CD4-positive, alpha-beta T cell (primary cell): ENCODE results near the gene MLLT3. TPM values are rescaled to one million over a fixed set of nuclear protein-coding genes. Genes with fewer than 3 reads are reported as not detected.
A peak's percentile ranks its signal among the peaks of the same experiment; 100 is the strongest.

ENCODE experiments used
- ATAC-seq: fragments of 200-7000 bp; cut with Tn5 transposase; one replicate; pipeline ENCODE4 v1.10.0; 2022; ENCODE audit warnings: mild to moderate bottlenecking; ENCODE audit not compliant: poor library complexity
- CTCF ChIA-PET: fragments of 350-600 bp; sonication (Branson Sonifier 250); formaldehyde crosslinking; loops from one replicate; lab custom pipeline; 2021; ENCODE audit warnings: antibody characterized with exemption, inconsistent platforms; lab: Charles Lee
- POLR2A ChIA-PET: fragments of 350-600 bp; sonication (Branson Sonifier 250); formaldehyde crosslinking; loops from one replicate; lab custom pipeline; 2021; ENCODE audit warnings: antibody characterized with exemption, inconsistent platforms; lab: Charles Lee
- DNase-seq, 14 experiments: peaks; one replicate each; pipeline ENCODE4 v3.0.0-alpha.2; 2013 to 2020; ENCODE audit warnings: mixed read lengths in 2 of 14
- H3K27ac ChIP-seq, 2 donors: one replicate each; pipeline versions ENCODE4 v1.5.1 to v1.7.0; 2013; ENCODE audit warnings: low read length in 2 of 2, low read depth in 1 of 2, mild to moderate bottlenecking in 1 of 2
- H3K27me3 ChIP-seq, 2 experiments: 1 replicate in 1 of 2; 2 replicates in 1 of 2; pipeline versions ENCODE4 v1.6.1 to v1.7.0; 2013; ENCODE audit warnings: low read length in 2 of 2, control low read depth in 1 of 2, mild to moderate bottlenecking in 1 of 2, moderate library complexity in 1 of 2; ENCODE audit not compliant: insufficient read depth in 2 of 2, control insufficient read depth in 1 of 2
- H3K36me3 ChIP-seq: one replicate; pipeline ENCODE4 v1.6.1; 2013; ENCODE audit warnings: low read length, control low read depth; ENCODE audit not compliant: insufficient read depth
- H3K4me1 ChIP-seq: one replicate; pipeline ENCODE4 v1.6.1; 2013; ENCODE audit warnings: low read length, control low read depth; ENCODE audit not compliant: insufficient read depth
- H3K4me3 ChIP-seq: one replicate; pipeline ENCODE4 v1.5.1; 2013; ENCODE audit warnings: mild to moderate bottlenecking, low read length, moderate library complexity
- H3K9me3 ChIP-seq, 2 experiments: 1 replicate in 1 of 2; 2 replicates in 1 of 2; pipeline versions ENCODE4 v1.6.1 to v1.7.0; 2013; ENCODE audit warnings: low read length in 2 of 2, mild to moderate bottlenecking in 2 of 2, control low read depth in 1 of 2, moderate library complexity in 1 of 2; ENCODE audit not compliant: control insufficient read depth in 1 of 2, insufficient read depth in 1 of 2
- H3K27ac Mint-ChIP-seq: one replicate; pipeline ENCODE4 v1.8.0; 2020; ENCODE audit warnings: mixed read lengths
- H3K27me3 Mint-ChIP-seq: one replicate; pipeline ENCODE4 v1.8.0; 2021; ENCODE audit warnings: mixed read lengths
- H3K36me3 Mint-ChIP-seq: one replicate; pipeline ENCODE4 v1.8.0; 2021; ENCODE audit warnings: low read depth, mixed read lengths
- H3K4me1 Mint-ChIP-seq: one replicate; pipeline ENCODE4 v1.8.0; 2021; ENCODE audit warnings: low read depth, mixed read lengths
- H3K4me3 Mint-ChIP-seq: one replicate; pipeline ENCODE4 v1.8.0; 2020; ENCODE audit warnings: mild to moderate bottlenecking, mixed read lengths
- H3K9me3 Mint-ChIP-seq: one replicate; pipeline ENCODE4 v1.8.0; 2020; ENCODE audit warnings: mixed read lengths
- intact Hi-C, 2 experiments: fragments of 100-400 bp; cut with DNase I in 1 of 2; cut with micrococcal nuclease in 1 of 2; formaldehyde crosslinking; loops; one replicate each; pipeline versions ENCODE4 v1.15.1 to v1.9.0; 2023 to 2025; cut with DNase I, micrococcal nuclease
- total RNA-seq, 174 experiments: library from RNA in 2 of 174; stranded (reverse) in 2 of 174; gene quantifications; one replicate each; pipeline ENCODE4 v1.2.3 and lab custom pipeline; 2021 to 2026
- TF ChIP-seq, protein P1 (sequence below): fragments of 200-600 bp; IDR thresholded peaks from one replicate; pipeline ENCODE4 v1.8.0; 2022; ENCODE audit warnings: antibody characterized with exemption, mild to moderate bottlenecking

The MLLT3 gene
- total RNA-seq, 2 experiments from 2014 or later: 59.2 to 60.6 TPM

- Histone ChIP-seq H3K27ac (no peak overlapping the region), H3K36me3 (no peaks in the 10 kb centered on the region), H3K9me3 (no peaks in the 10 kb centered on the region), H3K4me1 (peaks cover 6% of the 10 kb centered on the region), H3K27me3 (no peaks in the 10 kb centered on the region), H3K4me3 (no peak overlapping the region)
- intact Hi-C loops: loop anchor here in 1 of 2 experiments (5.0 kb wide), 1 partner anchor 37 kb away; no protein-coding TSS in a partner anchor
- DNase-seq: no peak
- Mint-ChIP-seq H3K27me3 (no peaks in the 10 kb centered on the region), H3K27ac (no peak overlapping the region), H3K4me3 (no peak overlapping the region), H3K9me3 (no peaks in the 10 kb centered on the region), H3K36me3 (no peaks in the 10 kb centered on the region), H3K4me1 (peaks cover 96% of the 10 kb centered on the region)
- POLR2A ChIA-PET: no interaction called here
- ATAC-seq: no peak
- CTCF ChIA-PET: no interaction called here
- TF ChIP-seq, protein P1, sequence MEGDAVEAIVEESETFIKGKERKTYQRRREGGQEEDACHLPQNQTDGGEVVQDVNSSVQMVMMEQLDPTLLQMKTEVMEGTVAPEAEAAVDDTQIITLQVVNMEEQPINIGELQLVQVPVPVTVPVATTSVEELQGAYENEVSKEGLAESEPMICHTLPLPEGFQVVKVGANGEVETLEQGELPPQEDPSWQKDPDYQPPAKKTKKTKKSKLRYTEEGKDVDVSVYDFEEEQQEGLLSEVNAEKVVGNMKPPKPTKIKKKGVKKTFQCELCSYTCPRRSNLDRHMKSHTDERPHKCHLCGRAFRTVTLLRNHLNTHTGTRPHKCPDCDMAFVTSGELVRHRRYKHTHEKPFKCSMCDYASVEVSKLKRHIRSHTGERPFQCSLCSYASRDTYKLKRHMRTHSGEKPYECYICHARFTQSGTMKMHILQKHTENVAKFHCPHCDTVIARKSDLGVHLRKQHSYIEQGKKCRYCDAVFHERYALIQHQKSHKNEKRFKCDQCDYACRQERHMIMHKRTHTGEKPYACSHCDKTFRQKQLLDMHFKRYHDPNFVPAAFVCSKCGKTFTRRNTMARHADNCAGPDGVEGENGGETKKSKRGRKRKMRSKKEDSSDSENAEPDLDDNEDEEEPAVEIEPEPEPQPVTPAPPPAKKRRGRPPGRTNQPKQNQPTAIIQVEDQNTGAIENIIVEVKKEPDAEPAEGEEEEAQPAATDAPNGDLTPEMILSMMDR: no peak
These were observed 57.6 kb downstream of the MLLT3 start for GRCh38 chr9:20564650-20565049.

- H3K27me3 ChIP-seq: no peaks in the 10 kb centered on the region
- intact Hi-C loops: loop anchor here in 1 of 2 experiments (5.0 kb wide), 1 partner anchor 37 kb away; no protein-coding TSS in a partner anchor
- H3K9me3 ChIP-seq: no peaks in the 10 kb centered on the region
- DNase-seq (no peak), ATAC-seq (no peak)
- peaks cover 6% of the 10 kb centered on the region for H3K4me1 ChIP-seq
- no peak overlapping the region for H3K27ac Mint-ChIP-seq
- H3K9me3 Mint-ChIP-seq: no peaks in the 10 kb centered on the region
- H3K4me1 Mint-ChIP-seq: peaks cover 94% of the 10 kb centered on the region
- CTCF ChIA-PET: interaction anchor here (1.2 kb wide), 1 partner anchor 11 kb away, joined by 4 read pairs; no protein-coding TSS in a partner anchor
- no peaks in the 10 kb centered on the region for H3K36me3 ChIP-seq
- no peak overlapping the region for H3K4me3 Mint-ChIP-seq
- POLR2A ChIA-PET: no interaction called here
- H3K27me3 Mint-ChIP-seq: no peaks in the 10 kb centered on the region
- H3K36me3 Mint-ChIP-seq: no peaks in the 10 kb centered on the region
- TF ChIP-seq, protein P1: no peak
- H3K27ac ChIP-seq: no peak overlapping the region
- H3K4me3 ChIP-seq: no peak overlapping the region
These were observed 58.4 kb downstream of the MLLT3 start for GRCh38 chr9:20563917-20564316.

GRCh38 chr9:20562051-20562450 is 60.2 kb downstream of the MLLT3 start:
- H3K36me3 ChIP-seq: no peaks in the 10 kb centered on the region
- TF ChIP-seq, protein P1: no peak
- Mint-ChIP-seq H3K9me3 (no peaks in the 10 kb centered on the region), H3K27ac (peak overlapping the region; percentile 22), H3K27me3 (no peaks in the 10 kb centered on the region), H3K4me3 (peak overlapping the region; percentile 22), H3K36me3 (no peaks in the 10 kb centered on the region), H3K4me1 (peaks cover 95% of the 10 kb centered on the region)
- H3K27ac ChIP-seq: no peak overlapping the region
- ATAC-seq: no peak
- POLR2A ChIA-PET: no interaction called here
- peak in 1 of 14 experiments; percentile 36 for DNase-seq
- no peaks in the 10 kb centered on the region for H3K27me3 ChIP-seq
- intact Hi-C loops: loop anchor here in 1 of 2 experiments (5.0 kb wide), 1 partner anchor 35 kb away; no protein-coding TSS in a partner anchor
- peaks cover 12% of the 10 kb centered on the region for H3K4me1 ChIP-seq
- H3K9me3 ChIP-seq: no peaks in the 10 kb centered on the region
- H3K4me3 ChIP-seq: no peak overlapping the region
- CTCF ChIA-PET: no interaction called here
